ENCODE data around the gene SERPINA1. TPM values are rescaled to one million over a fixed set of nuclear protein-coding genes. Genes with fewer than 3 reads are reported as not detected.
A peak's percentile ranks its signal among the peaks of the same experiment; 100 is the strongest.

Gene SERPINA1
- total RNA-seq, 1 experiment from 2014 or later, result 4.9 TPM

DNA sequence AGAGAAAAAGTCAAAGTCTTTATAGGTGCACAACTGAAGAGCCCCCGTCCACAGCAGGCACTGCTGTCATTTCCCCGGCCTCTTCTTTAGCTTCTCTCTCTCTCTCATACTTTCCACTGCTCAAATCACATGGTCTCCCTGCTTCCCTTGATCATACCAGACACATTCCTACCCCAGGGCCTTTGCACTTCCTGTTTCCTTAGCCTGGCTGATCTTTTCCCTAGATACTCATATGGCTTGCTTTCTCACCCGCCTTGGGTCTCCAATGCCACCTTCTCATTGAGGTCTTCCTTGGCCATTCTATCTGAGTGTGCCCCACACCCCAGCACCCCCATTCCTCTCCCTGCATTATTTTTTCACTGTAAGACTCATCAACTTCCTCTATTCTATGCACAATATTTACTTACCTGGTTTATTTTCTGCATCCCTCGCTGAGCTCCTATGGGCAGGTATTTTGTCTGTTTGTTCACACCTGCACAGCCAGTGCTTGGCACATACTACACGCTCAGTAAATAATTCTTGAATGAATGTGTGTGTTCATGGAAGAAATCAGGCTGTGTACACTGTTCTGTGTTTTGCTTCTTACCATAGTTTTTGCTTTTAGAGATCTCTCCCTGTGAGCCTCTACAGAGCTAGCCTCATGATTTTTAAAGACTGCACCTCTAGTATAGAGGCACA, 31.9 kb downstream of the SERPINA1 start:
- CTCF ChIA-PET, result interaction anchor here (0.7 kb wide), 1 partner anchor 60 kb away, joined by 3 read pairs; no protein-coding TSS in a partner anchor
- no TSS peak for BruUV-seq (replicated peaks)
- Histone ChIP-seq H3K27ac (ENCODE audit: low read length) (no peak overlapping the region), H3K36me3 (ENCODE audit: control insufficient read depth, insufficient read depth, low read length) (no peaks in the 10 kb centered on the region), H3K4me1 (ENCODE audit: control insufficient read depth, insufficient read depth, low read length) (no peaks in the 10 kb centered on the region), H3K9me3 (ENCODE audit: control insufficient read depth, insufficient read depth, low read depth, low read length) (no peaks in the 10 kb centered on the region), H3K4me3 (ENCODE audit: low read depth in 2 of 2, low read length in 2 of 2) (no peak overlapping the region), H3K27me3 (ENCODE audit: control insufficient read depth, insufficient read depth, low read length) (no peaks in the 10 kb centered on the region)
- in situ Hi-C loops (cut with HindIII; ENCODE audit: low pct_unique_long_range_greater_than_20kb, low sequenced_read_pairs) (no loop called here), intact Hi-C loops (cut with micrococcal nuclease; ENCODE audit: unreplicated experiment) (no loop called here)
- no peak for ATAC-seq
- POLR2A ChIA-PET, result no interaction called here
- TF ChIP-seq, protein P1, sequence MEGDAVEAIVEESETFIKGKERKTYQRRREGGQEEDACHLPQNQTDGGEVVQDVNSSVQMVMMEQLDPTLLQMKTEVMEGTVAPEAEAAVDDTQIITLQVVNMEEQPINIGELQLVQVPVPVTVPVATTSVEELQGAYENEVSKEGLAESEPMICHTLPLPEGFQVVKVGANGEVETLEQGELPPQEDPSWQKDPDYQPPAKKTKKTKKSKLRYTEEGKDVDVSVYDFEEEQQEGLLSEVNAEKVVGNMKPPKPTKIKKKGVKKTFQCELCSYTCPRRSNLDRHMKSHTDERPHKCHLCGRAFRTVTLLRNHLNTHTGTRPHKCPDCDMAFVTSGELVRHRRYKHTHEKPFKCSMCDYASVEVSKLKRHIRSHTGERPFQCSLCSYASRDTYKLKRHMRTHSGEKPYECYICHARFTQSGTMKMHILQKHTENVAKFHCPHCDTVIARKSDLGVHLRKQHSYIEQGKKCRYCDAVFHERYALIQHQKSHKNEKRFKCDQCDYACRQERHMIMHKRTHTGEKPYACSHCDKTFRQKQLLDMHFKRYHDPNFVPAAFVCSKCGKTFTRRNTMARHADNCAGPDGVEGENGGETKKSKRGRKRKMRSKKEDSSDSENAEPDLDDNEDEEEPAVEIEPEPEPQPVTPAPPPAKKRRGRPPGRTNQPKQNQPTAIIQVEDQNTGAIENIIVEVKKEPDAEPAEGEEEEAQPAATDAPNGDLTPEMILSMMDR (IDR thresholded peaks at IDR 0.05), result no peak
- TF ChIP-seq TCF7L2 (IDR thresholded peaks at IDR 0.05; ENCODE audit: low read depth, low read length) (no peak), POLR2AphosphoS5 (IDR thresholded peaks at IDR 0.05; ENCODE audit: low read depth, low read length) (no peak), SIN3A (IDR thresholded peaks at IDR 0.05; ENCODE audit: borderline replicate concordance, insufficient read depth, low read depth, low read length) (no peak)
- TF ChIP-seq, protein P2, sequence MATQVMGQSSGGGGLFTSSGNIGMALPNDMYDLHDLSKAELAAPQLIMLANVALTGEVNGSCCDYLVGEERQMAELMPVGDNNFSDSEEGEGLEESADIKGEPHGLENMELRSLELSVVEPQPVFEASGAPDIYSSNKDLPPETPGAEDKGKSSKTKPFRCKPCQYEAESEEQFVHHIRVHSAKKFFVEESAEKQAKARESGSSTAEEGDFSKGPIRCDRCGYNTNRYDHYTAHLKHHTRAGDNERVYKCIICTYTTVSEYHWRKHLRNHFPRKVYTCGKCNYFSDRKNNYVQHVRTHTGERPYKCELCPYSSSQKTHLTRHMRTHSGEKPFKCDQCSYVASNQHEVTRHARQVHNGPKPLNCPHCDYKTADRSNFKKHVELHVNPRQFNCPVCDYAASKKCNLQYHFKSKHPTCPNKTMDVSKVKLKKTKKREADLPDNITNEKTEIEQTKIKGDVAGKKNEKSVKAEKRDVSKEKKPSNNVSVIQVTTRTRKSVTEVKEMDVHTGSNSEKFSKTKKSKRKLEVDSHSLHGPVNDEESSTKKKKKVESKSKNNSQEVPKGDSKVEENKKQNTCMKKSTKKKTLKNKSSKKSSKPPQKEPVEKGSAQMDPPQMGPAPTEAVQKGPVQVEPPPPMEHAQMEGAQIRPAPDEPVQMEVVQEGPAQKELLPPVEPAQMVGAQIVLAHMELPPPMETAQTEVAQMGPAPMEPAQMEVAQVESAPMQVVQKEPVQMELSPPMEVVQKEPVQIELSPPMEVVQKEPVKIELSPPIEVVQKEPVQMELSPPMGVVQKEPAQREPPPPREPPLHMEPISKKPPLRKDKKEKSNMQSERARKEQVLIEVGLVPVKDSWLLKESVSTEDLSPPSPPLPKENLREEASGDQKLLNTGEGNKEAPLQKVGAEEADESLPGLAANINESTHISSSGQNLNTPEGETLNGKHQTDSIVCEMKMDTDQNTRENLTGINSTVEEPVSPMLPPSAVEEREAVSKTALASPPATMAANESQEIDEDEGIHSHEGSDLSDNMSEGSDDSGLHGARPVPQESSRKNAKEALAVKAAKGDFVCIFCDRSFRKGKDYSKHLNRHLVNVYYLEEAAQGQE (IDR thresholded peaks at IDR 0.05; ENCODE audit: insufficient read depth in 1 of 2, low read depth in 2 of 2, low read length in 1 of 2), result no peak
- no peak for DNase-seq (ENCODE audit: low read depth, low spot score)

GRCh38 chr14:94355191-94355794, 33.1 kb downstream of the SERPINA1 start:
- intact Hi-C loops (cut with micrococcal nuclease; ENCODE audit: unreplicated experiment) (no loop called here), in situ Hi-C loops (cut with HindIII; ENCODE audit: low pct_unique_long_range_greater_than_20kb, low sequenced_read_pairs) (no loop called here)
- no peaks in the 10 kb centered on the region for H3K36me3 ChIP-seq (ENCODE audit: control insufficient read depth, insufficient read depth, low read length)
- H3K9me3 ChIP-seq (ENCODE audit: control insufficient read depth, insufficient read depth, low read depth, low read length), result no peaks in the 10 kb centered on the region
- no peak overlapping the region for H3K27ac ChIP-seq (ENCODE audit: low read length)
- H3K4me1 ChIP-seq (ENCODE audit: control insufficient read depth, insufficient read depth, low read length), result no peaks in the 10 kb centered on the region
- no peak for ATAC-seq
- no TSS peak for BruUV-seq (replicated peaks)
- H3K27me3 ChIP-seq (ENCODE audit: control insufficient read depth, insufficient read depth, low read length), result no peaks in the 10 kb centered on the region
- ChIA-PET POLR2A (no interaction called here), CTCF (no interaction called here)
- TF ChIP-seq POLR2AphosphoS5 (IDR thresholded peaks at IDR 0.05; ENCODE audit: low read depth, low read length), result no peak
- TF ChIP-seq, protein P1 (IDR thresholded peaks at IDR 0.05), result peak; percentile 45
- TF ChIP-seq SIN3A (IDR thresholded peaks at IDR 0.05; ENCODE audit: borderline replicate concordance, insufficient read depth, low read depth, low read length), result no peak
- TF ChIP-seq TCF7L2 (IDR thresholded peaks at IDR 0.05; ENCODE audit: low read depth, low read length), result no peak
- no peak overlapping the region for H3K4me3 ChIP-seq (ENCODE audit: low read depth in 2 of 2, low read length in 2 of 2)
- no peak for DNase-seq (ENCODE audit: low read depth, low spot score)

All from Panc1 (cell line).